Osteocyte (in vitro differentiated cells): ENCODE results near the gene KRT15. TPM values are rescaled to one million over a fixed set of nuclear protein-coding genes. Genes with fewer than 3 reads are reported as not detected.

Experiments
- DNase-seq: peaks from one replicate; pipeline ENCODE4 v3.0.0; 2021; ENCODE audit warnings: mixed read lengths; ENCODE audit not compliant: unreplicated experiment; ENCODE audit errors: extremely low spot score
- H3K27ac Mint-ChIP-seq: one replicate; pipeline ENCODE4 v1.8.0; 2021; ENCODE audit warnings: mild to moderate bottlenecking, mixed read lengths; ENCODE audit not compliant: unreplicated experiment
- H3K27me3 Mint-ChIP-seq: one replicate; pipeline ENCODE4 v1.8.0; 2021; ENCODE audit warnings: mixed read lengths; ENCODE audit not compliant: unreplicated experiment
- H3K36me3 Mint-ChIP-seq: one replicate; pipeline ENCODE4 v1.8.0; 2021; ENCODE audit warnings: mixed read lengths; ENCODE audit not compliant: unreplicated experiment
- H3K4me1 Mint-ChIP-seq: one replicate; pipeline ENCODE4 v1.8.0; 2021; ENCODE audit warnings: mixed read lengths; ENCODE audit not compliant: unreplicated experiment
- H3K4me3 Mint-ChIP-seq: one replicate; pipeline ENCODE4 v1.8.0; 2021; ENCODE audit warnings: mild to moderate bottlenecking, moderate library complexity, mixed read lengths; ENCODE audit not compliant: unreplicated experiment
- H3K9me3 Mint-ChIP-seq: one replicate; pipeline ENCODE4 v1.8.0; 2021; ENCODE audit warnings: mixed read lengths; ENCODE audit not compliant: unreplicated experiment
- CTCF ChIP-seq: fragments of 200-600 bp; sonication (generic); IDR thresholded peaks from 2 replicates; pipeline ENCODE4 v1.5.0; 2021; ENCODE audit warnings: antibody characterized with exemption, mild to moderate bottlenecking, moderate library complexity
- total RNA-seq: library from RNA; stranded (reverse); gene quantifications from 2 replicates; pipeline ENCODE4 v1.2.1, GENCODE V29; 2021

KRT15 gene
- total RNA-seq, 1 donor from 2014 or later = not detected

DNA sequence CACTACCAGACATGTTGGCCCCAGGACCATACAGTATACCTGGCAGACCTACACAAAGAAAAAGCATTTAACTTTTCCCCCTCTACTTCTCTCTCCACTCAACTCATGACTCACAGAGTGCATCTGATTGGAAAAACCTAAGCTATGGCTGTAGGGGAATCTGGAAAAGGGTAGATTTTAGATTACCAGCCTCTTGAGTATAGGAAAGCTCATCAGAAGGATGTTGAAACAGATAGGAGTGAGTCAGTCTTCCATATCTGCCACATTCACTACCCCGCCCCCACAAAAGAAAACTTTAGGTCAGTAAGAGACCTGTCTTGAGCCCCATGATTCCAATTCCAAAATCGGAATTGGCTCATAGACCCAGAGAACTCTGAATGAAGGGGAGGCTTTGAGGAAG lies 40.9 kb upstream of the KRT15 start:
- Mint-ChIP-seq H3K9me3 (no peaks in the 10 kb centered on the region), H3K27me3 (peaks cover 68% of the 10 kb centered on the region), H3K27ac (no peak overlapping the region), H3K36me3 (no peaks in the 10 kb centered on the region), H3K4me1 (no peaks in the 10 kb centered on the region), H3K4me3 (no peak overlapping the region)
- DNase-seq = no peak
- no peak for TF ChIP-seq CTCF

GRCh38 chr17:41556931-41557330 lies 38.2 kb upstream of the KRT15 start:
- no peaks in the 10 kb centered on the region for H3K36me3 Mint-ChIP-seq
- H3K9me3 Mint-ChIP-seq = no peaks in the 10 kb centered on the region
- H3K4me3 Mint-ChIP-seq = no peak overlapping the region
- no peak overlapping the region for H3K27ac Mint-ChIP-seq
- TF ChIP-seq CTCF = no peak
- DNase-seq = no peak
- H3K4me1 Mint-ChIP-seq = peaks cover 4% of the 10 kb centered on the region
- peaks cover 49% of the 10 kb centered on the region for H3K27me3 Mint-ChIP-seq

DNA sequence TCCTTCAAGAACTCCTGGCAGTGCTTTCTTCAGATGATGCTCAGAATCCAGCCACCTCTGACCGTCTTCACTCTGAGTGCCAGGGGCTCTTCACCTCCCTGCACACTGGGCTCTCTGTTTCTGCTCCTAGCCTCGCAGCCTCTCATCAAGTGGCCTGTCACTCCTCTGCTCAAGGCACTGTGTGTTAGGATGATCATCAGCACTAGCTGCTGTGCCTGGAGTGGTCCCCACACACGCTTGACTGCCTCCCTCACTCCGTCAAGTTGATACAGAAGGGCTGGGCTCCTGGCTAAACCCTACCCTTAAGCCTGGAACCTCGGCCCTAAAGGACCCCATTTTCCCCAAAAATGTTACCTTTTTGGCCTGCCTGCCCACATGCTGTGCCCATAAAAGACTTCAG lies 37.6 kb upstream of the KRT15 start:
- Mint-ChIP-seq H3K27me3 (peaks cover 43% of the 10 kb centered on the region), H3K9me3 (no peaks in the 10 kb centered on the region), H3K36me3 (no peaks in the 10 kb centered on the region), H3K4me3 (no peak overlapping the region), H3K4me1 (peaks cover 10% of the 10 kb centered on the region), H3K27ac (no peak overlapping the region)
- no peak for DNase-seq
- TF ChIP-seq CTCF = no peak

- Mint-ChIP-seq H3K27ac (no peak overlapping the region), H3K36me3 (no peaks in the 10 kb centered on the region)
Measured at GRCh38 chr17:41555105-41555887, 36.6 kb upstream of the KRT15 start.

More at GRCh38 chr17:41555105-41555887, 36.6 kb upstream of the KRT15 start:
- Mint-ChIP-seq H3K27me3 (peaks cover 36% of the 10 kb centered on the region), H3K4me3 (no peak overlapping the region), H3K4me1 (peaks cover 11% of the 10 kb centered on the region), H3K9me3 (no peaks in the 10 kb centered on the region)
- no peak for TF ChIP-seq CTCF
- no peak for DNase-seq
